GM21529 (cell line): ENCODE measurements around the gene CRY2.
"Not testable (repeated sequence)": the region's sequence is repeated elsewhere in the genome, so short reads cannot be mapped to it uniquely, and the experiment has no call there.

ENCODE experiments used
- ATAC-seq: cut with Tn5 transposase; IDR thresholded peaks from one replicate; pipeline ENCODE4 v1.9.1; 2021; ENCODE audit not compliant: unreplicated experiment

The CRY2 gene

DNA sequence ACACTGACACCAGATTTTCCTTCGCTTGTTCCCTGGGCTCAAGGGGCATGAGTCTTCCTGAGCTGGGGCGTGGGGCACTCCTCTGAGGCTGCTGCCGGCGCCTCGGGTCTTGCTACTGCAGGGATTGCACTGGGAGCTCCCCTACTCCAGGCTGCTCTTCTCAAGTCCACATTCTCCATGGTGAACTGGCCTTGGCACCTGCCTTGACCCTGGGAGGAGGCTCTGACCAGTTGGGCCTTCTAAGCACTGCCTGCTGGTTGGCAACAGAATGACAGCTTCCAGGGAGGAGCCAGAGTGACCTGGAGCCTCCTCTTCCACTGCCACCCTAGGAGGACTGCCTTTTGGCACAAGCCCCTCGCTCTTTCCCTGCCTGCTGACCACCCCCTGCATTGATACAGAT is 50.3 kb downstream of the CRY2 start:
- ATAC-seq, result no peak

DNA sequence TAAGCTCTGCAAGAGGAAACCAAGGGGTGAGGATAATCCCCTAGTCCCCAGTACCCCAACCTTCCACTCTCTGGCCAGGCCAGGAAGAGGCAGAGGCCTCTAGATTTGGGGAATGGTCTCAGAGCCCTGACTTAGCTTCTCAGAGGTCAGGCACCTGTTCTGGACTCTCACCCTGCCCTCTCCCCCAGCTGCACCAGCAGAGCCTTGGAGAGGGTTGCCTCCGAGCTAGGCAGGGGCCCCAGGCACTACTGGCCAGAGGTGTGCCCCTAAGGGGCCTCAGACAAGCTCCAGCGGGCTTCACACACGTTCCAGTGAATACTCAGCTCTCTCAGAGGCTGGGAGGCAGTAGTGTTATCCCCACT is 51.8 kb downstream of the CRY2 start:
- no peak for ATAC-seq

DNA sequence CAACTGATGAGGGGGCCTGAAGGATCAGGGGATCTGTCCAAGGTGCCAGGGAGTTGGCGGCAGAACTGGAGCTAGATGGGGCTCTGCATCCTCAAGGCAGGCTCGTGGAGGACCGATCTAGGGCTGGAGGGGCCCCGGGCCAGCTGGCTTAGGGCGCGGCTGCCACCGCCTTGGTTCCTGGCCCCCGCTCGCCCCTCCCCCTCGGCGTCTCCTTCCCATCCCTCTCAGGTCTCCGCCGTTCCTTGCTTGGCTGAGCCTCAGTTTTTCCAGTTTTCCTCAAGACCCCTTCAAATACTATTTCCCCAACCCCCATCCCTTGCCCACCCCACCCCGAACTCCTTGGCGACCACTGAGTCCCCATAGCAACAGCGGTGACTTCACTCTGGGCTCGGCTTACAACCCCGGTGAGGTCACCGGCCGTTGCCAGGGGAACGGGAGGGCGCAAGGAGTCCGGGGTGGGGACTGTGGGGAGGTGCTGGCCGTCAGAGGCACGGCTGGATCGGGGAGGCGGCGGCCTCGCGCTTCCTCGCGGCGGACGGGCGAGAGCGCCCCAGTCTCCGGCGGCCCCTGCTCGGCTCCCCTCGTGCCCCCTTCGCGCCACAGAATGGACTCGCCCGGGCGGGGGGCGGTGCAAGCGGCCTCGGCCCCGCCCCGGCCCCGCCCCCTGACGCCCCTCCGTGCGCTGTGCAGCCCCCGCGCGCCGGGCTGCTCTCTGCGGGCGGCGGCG is 52.3 kb downstream of the CRY2 start:
- peak; percentile 65 for ATAC-seq

DNA sequence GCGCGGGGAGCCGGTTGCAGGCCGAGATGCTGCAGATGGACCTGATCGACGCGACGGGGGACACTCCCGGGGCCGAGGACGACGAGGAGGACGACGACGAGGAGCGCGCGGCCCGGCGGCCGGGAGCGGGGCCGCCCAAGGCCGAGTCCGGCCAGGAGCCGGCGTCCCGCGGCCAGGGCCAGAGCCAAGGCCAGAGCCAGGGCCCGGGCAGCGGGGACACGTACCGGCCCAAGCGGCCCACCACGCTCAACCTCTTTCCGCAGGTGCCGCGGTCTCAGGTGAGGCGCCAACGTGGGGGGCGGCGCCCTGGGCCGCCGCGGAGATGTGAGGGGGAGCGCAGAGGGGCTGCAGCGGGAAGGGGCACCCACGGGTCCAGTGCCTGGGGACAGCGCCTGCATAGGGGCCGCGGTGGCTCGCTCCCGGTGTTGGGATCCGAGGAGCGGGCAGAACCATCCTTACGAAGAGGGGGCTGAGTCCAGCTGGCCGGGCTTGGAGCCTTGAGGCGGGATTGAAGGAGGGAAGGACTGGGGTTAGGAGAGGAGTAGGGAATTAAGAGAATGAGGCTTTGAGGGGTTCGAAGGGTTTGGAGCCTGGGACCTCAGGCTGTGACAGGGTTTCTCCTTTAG is 53.0 kb downstream of the CRY2 start:
- not testable (repeated sequence) for ATAC-seq

DNA sequence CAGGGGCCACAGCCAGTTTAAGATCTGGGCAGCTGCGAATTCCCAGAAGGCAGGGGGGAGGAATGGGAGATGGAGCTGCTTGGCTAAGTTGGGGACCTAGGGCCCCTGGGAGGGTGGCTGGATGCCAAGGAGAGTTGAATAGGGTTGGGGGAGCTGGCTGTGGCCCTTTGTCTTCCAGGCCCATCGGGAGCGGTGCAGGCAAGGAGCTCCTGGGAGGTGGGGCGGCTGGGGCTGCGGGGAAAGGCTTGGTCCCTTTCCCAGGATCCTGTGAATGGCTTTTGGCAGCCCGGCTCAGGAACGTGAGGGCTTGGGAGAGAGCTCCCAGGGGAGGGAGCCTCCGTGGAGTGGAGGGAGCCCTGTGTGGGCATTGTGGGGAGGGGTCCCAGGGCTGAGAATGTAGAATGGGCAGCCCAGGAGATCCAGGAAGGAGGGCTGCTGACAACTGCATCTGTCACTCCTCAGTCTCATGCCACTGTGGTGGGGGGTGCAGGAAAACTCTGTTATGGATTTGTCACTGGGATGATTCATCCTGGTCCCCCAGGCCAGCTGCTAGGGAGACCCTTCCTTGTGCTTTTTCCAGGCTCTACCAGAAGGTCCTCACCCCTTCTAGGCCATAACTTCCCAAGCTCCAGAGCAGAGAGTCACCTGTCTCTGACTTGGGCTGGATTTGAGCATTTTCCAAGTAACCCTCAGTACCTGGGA is 53.8 kb downstream of the CRY2 start:
- ATAC-seq, result no peak

DNA sequence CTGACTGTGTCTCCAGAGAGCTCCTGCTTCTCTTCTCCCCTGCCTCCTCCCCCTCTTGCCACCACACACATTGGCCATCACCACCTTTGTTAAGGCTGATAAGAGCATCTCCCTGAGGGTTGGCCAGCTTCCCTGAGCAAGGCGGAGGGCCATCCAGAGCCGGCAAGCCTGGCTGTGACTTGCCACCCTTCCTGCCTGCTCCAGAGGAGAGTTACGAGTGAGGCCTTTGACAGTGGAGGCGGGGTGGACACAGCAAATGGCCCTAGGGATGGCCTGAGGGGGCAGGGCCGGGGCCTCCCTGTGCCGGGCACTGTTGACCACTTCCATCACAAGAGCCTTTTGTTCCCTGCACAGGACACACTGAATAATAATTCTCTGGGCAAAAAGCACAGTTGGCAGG is 54.4 kb downstream of the CRY2 start:
- ATAC-seq, result no peak

DNA sequence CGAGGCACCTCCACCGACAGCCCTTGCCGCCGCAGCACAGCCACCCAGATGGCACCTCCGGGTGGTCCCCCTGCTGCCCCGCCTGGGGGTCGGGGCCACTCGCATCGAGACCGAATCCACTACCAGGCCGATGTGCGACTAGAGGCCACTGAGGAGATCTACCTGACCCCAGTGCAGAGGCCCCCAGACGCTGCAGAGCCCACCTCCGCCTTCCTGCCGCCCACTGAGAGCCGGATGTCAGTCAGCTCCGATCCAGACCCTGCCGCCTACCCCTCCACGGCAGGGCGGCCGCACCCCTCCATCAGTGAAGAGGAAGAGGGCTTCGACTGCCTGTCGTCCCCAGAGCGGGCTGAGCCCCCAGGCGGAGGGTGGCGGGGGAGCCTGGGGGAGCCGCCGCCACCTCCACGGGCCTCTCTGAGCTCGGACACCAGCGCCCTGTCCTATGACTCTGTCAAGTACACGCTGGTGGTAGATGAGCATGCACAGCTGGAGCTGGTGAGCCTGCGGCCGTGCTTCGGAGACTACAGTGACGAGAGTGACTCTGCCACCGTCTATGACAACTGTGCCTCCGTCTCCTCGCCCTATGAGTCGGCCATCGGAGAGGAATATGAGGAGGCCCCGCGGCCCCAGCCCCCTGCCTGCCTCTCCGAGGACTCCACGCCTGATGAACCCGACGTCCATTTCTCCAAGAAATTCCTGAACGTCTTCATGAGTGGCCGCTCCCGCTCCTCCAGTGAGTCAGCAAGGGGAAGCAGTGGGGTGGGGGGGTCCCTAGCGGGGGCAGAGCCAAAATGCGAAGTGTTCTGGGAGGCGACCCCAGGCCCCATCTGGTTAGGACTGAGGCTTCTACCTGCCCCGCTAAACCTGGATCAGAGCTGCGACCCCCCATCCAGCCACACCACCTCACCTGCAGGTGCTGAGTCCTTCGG is 55.4 kb downstream of the CRY2 start:
- ATAC-seq, result no peak

DNA sequence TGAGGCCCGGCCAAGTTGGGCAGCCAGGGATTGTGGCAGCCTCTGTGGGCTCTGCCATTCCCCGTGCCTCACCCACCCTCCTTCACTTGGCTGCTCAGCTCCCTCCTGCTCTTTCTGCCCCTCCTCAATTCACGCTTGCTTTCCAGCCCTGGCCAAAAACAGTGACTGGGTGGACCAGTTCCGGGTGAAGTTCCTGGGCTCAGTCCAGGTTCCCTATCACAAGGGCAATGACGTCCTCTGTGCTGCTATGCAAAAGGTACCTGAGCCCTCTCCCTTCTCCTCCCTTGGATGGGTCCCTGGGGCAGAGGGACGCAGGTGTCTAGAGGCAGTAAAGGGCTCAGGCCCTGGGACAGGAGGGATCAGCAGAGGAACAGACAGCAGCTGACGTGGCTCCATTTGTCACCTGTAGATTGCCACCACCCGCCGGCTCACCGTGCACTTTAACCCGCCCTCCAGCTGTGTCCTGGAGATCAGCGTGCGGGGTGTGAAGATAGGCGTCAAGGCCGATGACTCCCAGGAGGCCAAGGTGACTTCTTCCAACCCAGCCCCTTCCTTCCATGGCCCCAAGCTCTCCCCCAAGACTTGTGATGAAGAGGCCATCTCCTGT is 57.1 kb downstream of the CRY2 start:
- ATAC-seq, result no peak

DNA sequence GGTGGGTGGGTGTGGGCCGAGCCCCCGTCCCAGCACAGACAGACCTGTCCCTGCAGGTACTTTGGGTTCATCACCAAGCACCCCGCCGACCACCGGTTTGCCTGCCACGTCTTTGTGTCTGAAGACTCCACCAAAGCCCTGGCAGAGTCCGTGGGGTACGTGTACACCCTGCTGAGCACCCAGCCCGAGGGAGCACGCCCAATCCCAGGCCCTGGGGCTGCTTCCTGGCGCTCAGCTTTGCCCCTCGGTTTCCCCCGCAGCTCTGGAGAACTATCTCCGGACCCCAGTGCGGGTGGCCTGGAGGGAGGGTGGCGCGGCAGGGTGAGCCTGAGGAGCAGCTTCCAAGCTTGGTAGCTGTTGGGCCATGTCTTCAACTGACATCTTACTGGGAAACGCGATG is 57.8 kb downstream of the CRY2 start:
- no peak for ATAC-seq

DNA sequence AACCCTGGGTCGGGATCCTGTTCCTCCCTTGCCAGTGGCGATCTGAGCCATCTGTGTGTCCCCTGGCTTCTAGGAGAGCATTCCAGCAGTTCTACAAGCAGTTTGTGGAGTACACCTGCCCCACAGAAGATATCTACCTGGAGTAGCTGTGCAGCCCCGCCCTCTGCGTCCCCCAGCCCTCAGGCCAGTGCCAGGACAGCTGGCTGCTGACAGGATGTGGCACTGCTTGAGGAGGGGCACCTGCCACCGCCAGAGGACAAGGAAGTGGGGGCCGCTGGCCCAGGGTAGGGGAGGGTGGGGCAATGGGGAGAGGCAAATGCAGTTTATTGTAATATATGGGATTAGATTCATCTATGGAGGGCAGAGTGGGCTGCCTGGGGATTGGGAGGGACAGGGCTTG is 58.3 kb downstream of the CRY2 start:
- ATAC-seq, result not testable (repeated sequence)

DNA sequence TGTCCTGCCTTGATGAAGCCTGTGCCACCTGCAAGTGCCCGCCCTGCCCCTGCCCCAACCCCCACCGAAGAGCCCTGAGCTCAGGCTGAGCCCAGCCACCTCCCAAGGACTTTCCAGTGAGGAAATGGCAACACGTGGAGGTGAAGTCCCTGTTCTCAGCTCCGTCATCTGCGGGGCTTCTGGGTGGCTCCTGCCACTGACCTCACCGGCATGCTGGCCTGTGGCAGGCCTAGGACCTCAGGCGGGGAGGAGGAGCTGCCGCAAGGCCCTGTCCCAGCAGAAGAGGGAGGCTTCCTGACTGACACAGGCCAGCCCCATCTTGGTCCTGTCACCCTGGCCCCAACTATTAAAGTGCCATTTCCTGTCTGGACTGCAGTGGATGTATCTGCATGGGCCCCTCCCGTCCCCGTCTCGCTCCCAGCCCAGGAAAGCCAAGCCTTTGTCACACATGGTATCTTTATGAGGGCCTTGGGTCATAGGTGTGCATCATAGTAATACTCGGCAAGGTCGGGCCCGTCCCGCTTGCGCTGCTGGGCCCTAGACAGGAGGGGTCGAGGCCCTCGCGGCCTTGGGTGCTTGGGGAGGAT is 58.9 kb downstream of the CRY2 start:
- no peak for ATAC-seq

DNA sequence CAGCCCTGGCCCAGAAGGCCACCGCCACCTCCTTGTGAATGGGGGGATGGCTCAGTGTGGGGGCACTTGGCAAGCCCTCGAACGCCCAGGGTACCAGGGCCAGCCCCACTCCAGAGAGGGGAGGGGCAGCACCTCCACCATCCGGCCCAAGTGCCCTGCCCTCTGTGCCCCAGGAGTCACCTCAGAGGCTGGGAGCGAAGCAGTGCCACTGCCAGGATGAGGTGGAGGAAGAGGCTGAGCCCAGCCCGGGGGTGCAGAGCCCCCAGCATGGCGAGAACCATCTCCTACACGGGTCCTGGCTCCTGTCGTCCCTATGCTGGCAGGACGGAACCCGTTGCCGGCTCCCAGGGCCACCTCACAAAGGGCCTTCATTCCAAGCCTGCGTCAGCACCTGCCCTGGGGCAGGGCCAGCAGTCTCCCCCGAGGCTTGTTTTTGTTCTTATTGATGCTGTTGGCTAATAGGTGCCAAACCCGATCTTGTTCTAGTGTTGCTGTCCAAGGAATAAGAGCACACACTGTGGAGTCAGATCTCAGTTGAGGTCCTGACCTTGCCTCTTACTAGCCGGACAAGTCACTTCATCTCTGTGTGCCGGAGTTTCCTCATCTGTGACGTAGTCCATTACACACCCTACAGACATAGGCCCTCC is 59.8 kb downstream of the CRY2 start, which contains the start of gene FREY1:
TSS of gene FREY1 (minus strand) at position 307 of the 647 bp plus-strand sequence. CDS start at position 281, 26 bp downstream.
- no peak for ATAC-seq

DNA sequence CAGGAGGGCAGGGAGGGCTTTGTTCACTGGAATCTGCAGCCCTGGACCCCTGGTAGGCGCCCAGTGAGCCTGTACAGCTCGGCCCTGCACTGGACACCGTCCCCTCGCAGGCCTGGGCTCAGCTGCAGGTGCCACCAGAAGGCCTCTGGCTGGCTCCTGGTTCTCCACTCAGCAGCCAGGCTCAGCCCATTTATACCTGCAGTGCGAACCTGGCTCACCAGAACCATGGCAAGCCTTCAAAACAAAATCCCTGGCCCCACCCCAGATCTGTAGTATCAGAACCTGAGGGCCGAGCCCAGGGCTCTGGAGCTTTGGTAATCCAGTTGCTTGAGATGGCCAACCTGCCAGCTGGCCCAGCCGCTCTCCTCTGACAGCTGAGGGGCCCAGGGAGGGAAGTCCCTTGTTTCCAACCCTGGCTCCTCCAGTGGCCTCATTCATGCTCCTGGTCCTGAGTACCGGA is 60.7 kb downstream of the CRY2 start:
- no peak for ATAC-seq

DNA sequence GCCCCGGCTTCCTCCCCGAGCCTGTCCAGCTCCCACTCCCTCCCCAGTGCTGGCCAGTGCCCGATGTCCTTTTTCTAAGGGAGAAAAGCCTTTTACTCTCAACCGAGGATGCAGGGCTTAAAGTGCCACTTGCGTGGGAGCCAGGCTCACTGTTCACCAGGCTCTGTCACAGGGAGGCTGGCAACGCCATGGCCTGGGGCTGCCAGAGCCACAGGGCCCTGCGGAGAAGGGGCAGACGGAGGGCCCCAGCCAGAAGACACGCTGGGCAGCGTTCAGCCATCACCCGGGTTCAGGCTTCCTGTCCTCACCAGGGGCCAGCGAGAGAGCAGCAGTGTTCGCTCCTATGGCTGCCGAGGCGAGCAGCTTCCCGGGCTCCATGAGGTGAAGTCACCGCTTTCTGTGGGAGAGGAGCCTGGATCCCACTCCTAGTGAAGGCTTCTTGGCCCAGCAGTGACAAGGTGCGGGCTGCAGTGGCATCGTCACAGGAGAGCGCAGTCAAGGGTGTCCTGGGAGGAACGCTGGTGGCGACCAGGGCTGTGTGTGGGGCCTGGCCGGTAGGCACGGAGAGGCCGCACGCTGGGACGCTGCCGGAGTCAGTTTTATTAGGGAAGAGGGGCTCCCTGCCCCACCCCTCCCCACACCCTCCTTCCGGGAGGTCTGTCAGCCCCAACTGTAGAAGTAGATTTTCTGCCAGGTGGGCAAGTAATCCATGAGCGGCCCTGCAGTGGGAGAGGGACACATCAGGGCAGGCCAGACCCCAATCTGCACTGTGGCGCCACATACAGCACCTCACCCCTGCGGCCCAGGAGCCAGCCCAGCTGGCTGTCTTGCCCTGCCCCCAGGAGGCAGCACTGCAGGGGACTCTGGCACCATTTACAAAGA is 62.6 kb downstream of the CRY2 start:
- no peak for ATAC-seq

DNA sequence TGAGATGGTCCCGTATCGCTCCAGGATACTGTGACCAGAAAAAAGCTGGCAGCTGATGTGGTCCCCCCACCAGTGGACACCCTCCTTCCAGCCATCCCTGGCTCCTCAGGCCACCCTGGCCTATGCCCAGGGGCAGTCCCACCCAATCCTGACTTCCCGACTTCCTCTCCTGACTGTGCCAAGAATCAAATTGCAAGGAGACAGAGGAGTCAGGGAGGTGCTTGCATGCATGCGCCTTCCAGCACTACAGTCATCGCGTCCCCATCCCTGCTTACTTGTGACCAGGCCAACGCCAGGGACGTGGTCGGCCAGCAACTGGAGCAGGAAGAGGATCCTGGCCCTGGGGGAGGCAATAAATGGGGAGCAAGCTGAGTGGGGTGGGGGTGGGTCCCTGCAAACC is 63.3 kb downstream of the CRY2 start:
- ATAC-seq, result no peak

DNA sequence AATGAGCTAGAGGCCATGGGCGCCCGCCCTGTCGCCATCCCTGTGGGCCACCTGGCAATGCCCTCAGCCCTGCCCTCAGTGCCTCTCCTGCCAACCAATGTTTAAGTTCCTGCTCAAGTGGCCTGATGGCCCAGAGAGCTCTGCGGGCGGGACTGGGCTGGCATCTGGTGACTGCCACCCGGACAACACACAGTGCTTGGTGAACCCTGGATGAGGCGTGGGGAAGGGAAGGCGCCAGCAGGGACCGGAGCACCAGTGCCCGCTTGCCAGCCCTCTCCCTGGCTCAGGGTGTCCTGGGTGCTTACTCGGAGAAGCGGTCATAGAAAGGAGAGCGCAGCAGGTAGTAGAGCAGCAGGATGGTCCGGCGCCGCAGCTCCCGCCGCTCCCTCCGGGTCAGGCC is 66.2 kb downstream of the CRY2 start:
- ATAC-seq, result no peak

DNA sequence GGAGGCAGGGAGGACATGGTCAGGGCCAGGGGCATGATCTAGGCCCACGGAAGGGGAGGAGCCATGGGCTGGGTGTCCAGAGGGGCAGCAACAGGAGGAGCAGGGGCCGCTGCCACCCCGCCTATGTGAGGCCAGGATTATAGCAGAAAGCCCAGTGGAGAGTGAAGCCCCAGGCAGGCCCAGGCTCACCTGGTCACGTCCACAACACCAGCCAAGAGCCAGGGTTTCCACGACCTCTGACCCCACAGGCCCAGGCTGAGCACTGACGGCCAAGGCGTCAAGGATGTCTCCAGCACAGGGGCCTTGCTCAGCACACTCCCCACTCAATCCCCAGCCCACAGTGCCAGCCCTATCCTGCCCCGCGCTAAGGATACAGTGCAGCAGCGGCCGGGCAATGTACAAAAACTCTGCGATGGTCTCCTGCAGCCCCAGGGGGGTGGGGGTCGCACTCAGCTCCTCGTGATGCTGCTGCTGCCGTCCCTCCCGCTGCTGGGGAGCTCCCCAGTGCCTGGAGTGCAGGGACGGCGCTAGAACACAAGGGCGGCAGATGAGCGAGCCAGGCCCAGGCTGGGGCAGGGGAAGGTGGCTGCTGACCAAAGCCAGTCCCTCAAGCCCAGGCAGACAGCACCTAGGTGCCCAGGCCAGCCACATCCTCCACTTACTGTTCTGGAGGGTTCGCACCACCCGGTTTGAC is 66.8 kb downstream of the CRY2 start:
- no peak for ATAC-seq

DNA sequence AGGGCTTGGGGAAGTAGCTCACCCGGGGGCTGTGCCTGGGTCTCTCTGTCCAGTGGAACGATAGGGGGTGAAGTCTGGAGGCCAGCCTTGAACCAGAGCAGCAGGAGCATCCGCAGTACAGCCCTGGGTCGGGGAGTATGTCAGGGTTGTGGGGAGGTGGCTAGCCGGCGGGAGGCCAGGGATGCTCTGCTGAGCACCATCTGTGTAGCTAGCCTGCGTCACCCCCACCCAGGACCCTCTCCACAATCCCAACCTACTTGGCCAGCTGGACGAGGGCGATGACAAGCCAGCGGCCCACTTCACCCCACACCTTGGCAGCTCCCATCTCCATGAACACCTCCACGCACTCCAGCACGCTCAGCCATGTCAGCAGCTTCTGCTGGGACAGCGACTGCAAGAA is 68.2 kb downstream of the CRY2 start:
- ATAC-seq, result no peak
